Endothelial cell of umbilical vein (primary cell): ENCODE data around the gene VCAN. TPM values are rescaled to one million over a fixed set of nuclear protein-coding genes. Genes with fewer than 3 reads are reported as not detected.

Experiments used
- BruUV-seq: library from RNA; stranded (reverse); fragments of 400-500 nt; replicated peaks from 2 replicates; lab custom pipeline; 2021; lab: Mats Ljungman, UMichigan
- CTCF ChIA-PET: fragments of 300-600, 350-600 bp; sonication (Branson Sonifier 250); formaldehyde crosslinking; loops from one replicate; lab custom pipeline; 2021; ENCODE audit warnings: antibody characterized with exemption, inconsistent platforms; lab: Charles Lee
- POLR2A ChIA-PET: fragments of 300-600, 350-600 bp; sonication (Branson Sonifier 250); formaldehyde crosslinking; loops from one replicate; lab custom pipeline; 2021; ENCODE audit warnings: antibody characterized with exemption, inconsistent platforms; lab: Charles Lee
- DNase-seq: peaks from one replicate; pipeline ENCODE4 v3.0.0-alpha.2; 2011; ENCODE audit warnings: low read depth, low spot score
- FAIRE-seq: peaks from 2 replicates; lab custom pipeline; 2011; peaks lifted over from hg19 to GRCh38; lab: Jason Lieb, UNC
- H2AFZ ChIP-seq: 2 replicates; pipeline ENCODE4 v1.6.0; 2012; ENCODE audit warnings: low read depth, low read length, control low read depth, inconsistent platforms
- H3K27ac ChIP-seq: 2 replicates; pipeline ENCODE4 v1.5.1; 2011; ENCODE audit warnings: low read depth, mild to moderate bottlenecking, control low read depth, low read length, moderate library complexity; ENCODE audit not compliant: insufficient read depth
- H3K27me3 ChIP-seq, 2 experiments: 2 replicates each; pipeline versions ENCODE4 v1.6.0 to v1.6.1; 2011; ENCODE audit warnings: low read length in 2 of 2, mixed read lengths in 1 of 2; ENCODE audit not compliant: control insufficient read depth in 2 of 2, insufficient read depth in 2 of 2
- H3K36me3 ChIP-seq, 2 experiments: 2 replicates in 1 of 2; 3 replicates in 1 of 2; pipeline ENCODE4 v1.5.1; 2011; ENCODE audit warnings: low read length in 2 of 2, mild to moderate bottlenecking in 1 of 2, moderate library complexity in 1 of 2; ENCODE audit not compliant: control insufficient read depth in 2 of 2, insufficient read depth in 2 of 2; ENCODE audit errors: extremely low read depth in 1 of 2
- H3K4me1 ChIP-seq: 3 replicates; pipeline ENCODE4 v1.5.1; 2011; ENCODE audit warnings: mild to moderate bottlenecking, low read length; ENCODE audit not compliant: control insufficient read depth, insufficient read depth; ENCODE audit errors: extremely low read depth
- H3K4me2 ChIP-seq: 2 replicates; pipeline ENCODE4 v1.6.1; 2011; ENCODE audit warnings: low read length, control low read depth, mixed read lengths; ENCODE audit not compliant: insufficient read depth
- H3K4me3 ChIP-seq, 3 experiments: fragments of 200-600 bp in 1 of 3; sonication (generic), shearing (Covaris generic) in 1 of 3; replicated peaks in 1 of 3; 2 replicates each; pipeline ENCODE4 v1.5.1; 2011 to 2016; ENCODE audit warnings: control low read depth in 3 of 3, low read length in 3 of 3, mild to moderate bottlenecking in 2 of 3, inconsistent platforms in 1 of 3, low read depth in 1 of 3, moderate library complexity in 1 of 3; ENCODE audit not compliant: insufficient read depth in 1 of 3
- H3K79me2 ChIP-seq: 2 replicates; pipeline ENCODE4 v1.6.0; 2012; ENCODE audit warnings: low read length, inconsistent platforms; ENCODE audit not compliant: control insufficient read depth, insufficient read depth
- H3K9ac ChIP-seq: replicated peaks from 2 replicates; pipeline ENCODE3; 2011; ENCODE audit warnings: low read length, control low read depth; ENCODE audit not compliant: insufficient read depth; ENCODE audit errors: extremely low read depth
- H3K9me1 ChIP-seq: replicated peaks from 3 replicates; pipeline ENCODE4 v1.6.0; 2011; ENCODE audit warnings: mild to moderate bottlenecking, low read length; ENCODE audit not compliant: control insufficient read depth, insufficient read depth; ENCODE audit errors: extremely low read depth
- H3K9me3 ChIP-seq: replicated peaks from 2 replicates; pipeline ENCODE4 v1.5.1; 2012; ENCODE audit warnings: low read length, inconsistent platforms; ENCODE audit not compliant: control insufficient read depth, insufficient read depth
- H4K20me1 ChIP-seq: replicated peaks from 2 replicates; pipeline ENCODE3; 2011; ENCODE audit warnings: mild to moderate bottlenecking, low read length; ENCODE audit not compliant: control insufficient read depth, insufficient read depth; ENCODE audit errors: extremely low read depth
- CTCF ChIP-seq, 2 donors: IDR thresholded peaks; 1 replicate in 1 of 2; 2 replicates in 1 of 2; pipeline ENCODE4 v1.5.1; 2011; ENCODE audit warnings: low read length in 2 of 2, mild to moderate bottlenecking in 2 of 2, moderate library complexity in 2 of 2, control low read depth in 1 of 2, inconsistent platforms in 1 of 2, low read depth in 1 of 2; ENCODE audit not compliant: insufficient read depth in 1 of 2; ENCODE audit errors: extremely low read depth in 1 of 2
- EZH2 ChIP-seq: IDR thresholded peaks from 2 replicates; pipeline ENCODE4 v1.6.1; 2012; ENCODE audit warnings: borderline replicate concordance, low read depth, mild to moderate bottlenecking, moderate library complexity, low read length, inconsistent platforms; ENCODE audit not compliant: severe bottlenecking
- FOS ChIP-seq: IDR thresholded peaks from 2 replicates; pipeline ENCODE4 v1.6.1; 2011; ENCODE audit warnings: mild to moderate bottlenecking, low read length, moderate library complexity, borderline replicate concordance; ENCODE audit not compliant: insufficient read depth
- GATA2 ChIP-seq: IDR thresholded peaks from 2 replicates; pipeline ENCODE4 v1.7.0; 2011; ENCODE audit warnings: low read depth, mild to moderate bottlenecking, moderate library complexity, mixed read lengths, low read length; ENCODE audit not compliant: insufficient read length, insufficient read depth
- JUN ChIP-seq: IDR thresholded peaks from 2 replicates; pipeline ENCODE4 v1.6.1; 2011; ENCODE audit warnings: borderline replicate concordance, low read depth; ENCODE audit not compliant: insufficient read length, insufficient read depth
- MAX ChIP-seq: IDR thresholded peaks from 2 replicates; pipeline ENCODE4 v1.6.1; 2011; ENCODE audit not compliant: insufficient read depth, insufficient read length
- MYC ChIP-seq: IDR thresholded peaks from one replicate; pipeline ENCODE4 v1.6.1; 2011; ENCODE audit warnings: mild to moderate bottlenecking, low read depth, low read length
- POLR2A ChIP-seq: IDR thresholded peaks from 2 replicates; pipeline ENCODE4 v1.6.1; 2012; ENCODE audit warnings: low read depth, mild to moderate bottlenecking, control low read depth, low read length
- POLR2AphosphoS5 ChIP-seq: IDR thresholded peaks from 2 replicates; pipeline ENCODE4 v1.6.1; 2012; ENCODE audit warnings: low read depth, mild to moderate bottlenecking, control low read depth, low read length, moderate library complexity; ENCODE audit not compliant: insufficient read depth
- dilution Hi-C: fragments of 300-500 bp; cut with MboI; formaldehyde crosslinking; loops from one replicate; pipeline ENCODE4 v1.15.0; 2019; ENCODE audit warnings: low sequenced_read_pairs; ENCODE audit not compliant: extremely low pct_ligation_motif_present
- intact Hi-C: fragments of 100-400 bp; cut with micrococcal nuclease; formaldehyde crosslinking; loops from one replicate; pipeline ENCODE4 v1.10.0; 2022
- polyA plus RNA-seq, 4 experiments: library from polyadenylated mRNA; depleted of rRNA in 3 of 4; stranded (reverse) in 3 of 4; unstranded in 1 of 4; fragments of >200 nt; gene quantifications; 2 replicates each; pipeline versions ENCODE4 v1.2.1 to v1.2.3, GENCODE V29; 2011 to 2012; ENCODE audit warnings: missing spikeins in 1 of 4
- total RNA-seq: library from RNA; stranded (reverse); gene quantifications from 2 replicates; pipeline ENCODE4 v1.2.3, GENCODE V29; 2021

Gene VCAN
- total and polyA plus RNA-seq, 2 donors (not counting 3 experiments of a cell fraction or from before 2014, with no cell fraction given) = 0.35 to 1.2 TPM

GRCh38 chr5:83567741-83568140 lies 96.2 kb downstream of the VCAN start:
- Histone ChIP-seq H3K9me3 (no peaks in the 10 kb centered on the region), H3K79me2 (no peaks in the 10 kb centered on the region), H3K9me1 (no peaks in the 10 kb centered on the region), H3K27ac (no peak overlapping the region), H4K20me1 (no peaks in the 10 kb centered on the region), H3K27me3 (peaks cover 0 to 5% of the 10 kb centered on the region in 2 experiments), H3K4me1 (peaks cover 4% of the 10 kb centered on the region), H3K36me3 (no peaks in the 10 kb centered on the region), H2AFZ (no peak overlapping the region), H3K4me3 (no peak overlapping the region), H3K9ac (no peak overlapping the region), H3K4me2 (peak overlapping the region; percentile 16)
- CTCF ChIA-PET = interaction anchor here (1.0 to 1.4 kb wide), 5 partner anchors 8 to 1216 kb away, joined by 3 to 5 read pairs (median 3); no protein-coding TSS in a partner anchor
- DNase-seq = no peak
- intact Hi-C loops (no loop called here), dilution Hi-C loops (no loop called here)
- no TSS peak for BruUV-seq
- FAIRE-seq = no peak
- TF ChIP-seq POLR2AphosphoS5 = no peak
- no peak for TF ChIP-seq CTCF (IDR thresholded peaks at IDR 0.05; ENCODE audit: extremely low read depth in 1 of 2, insufficient read depth in 1 of 2, low read depth in 1 of 2, low read length in 2 of 2)
- TF ChIP-seq FOS = no peak
- no peak for TF ChIP-seq POLR2A
- TF ChIP-seq MYC = no peak
- no peak for TF ChIP-seq MAX
- no peak for TF ChIP-seq GATA2
- no peak for TF ChIP-seq JUN
- TF ChIP-seq EZH2 = no peak
- POLR2A ChIA-PET = no interaction called here
